Measurements from ENCODE around the gene NCOA1.

DNA sequence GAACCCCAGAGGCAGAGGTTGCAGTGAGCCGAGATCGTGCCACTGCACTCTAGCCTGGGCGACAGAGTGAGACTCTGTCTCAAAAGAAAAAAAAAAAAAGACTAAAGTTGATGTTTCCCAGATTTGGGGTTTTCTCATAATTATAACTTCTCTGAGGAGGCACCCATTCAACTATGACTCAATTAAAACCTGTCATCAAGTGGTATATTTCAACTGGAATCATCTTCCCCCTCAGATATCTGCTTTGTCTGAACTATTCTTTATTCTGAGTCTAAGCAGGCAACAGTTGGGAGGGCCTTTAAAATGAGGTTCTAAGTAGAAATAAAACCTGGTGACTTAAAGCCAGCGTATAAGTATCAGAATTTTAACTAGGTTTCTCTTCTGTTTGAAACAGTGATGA is 213.6 kb downstream of the NCOA1 start:
- TF ChIP-seq, protein P1, sequence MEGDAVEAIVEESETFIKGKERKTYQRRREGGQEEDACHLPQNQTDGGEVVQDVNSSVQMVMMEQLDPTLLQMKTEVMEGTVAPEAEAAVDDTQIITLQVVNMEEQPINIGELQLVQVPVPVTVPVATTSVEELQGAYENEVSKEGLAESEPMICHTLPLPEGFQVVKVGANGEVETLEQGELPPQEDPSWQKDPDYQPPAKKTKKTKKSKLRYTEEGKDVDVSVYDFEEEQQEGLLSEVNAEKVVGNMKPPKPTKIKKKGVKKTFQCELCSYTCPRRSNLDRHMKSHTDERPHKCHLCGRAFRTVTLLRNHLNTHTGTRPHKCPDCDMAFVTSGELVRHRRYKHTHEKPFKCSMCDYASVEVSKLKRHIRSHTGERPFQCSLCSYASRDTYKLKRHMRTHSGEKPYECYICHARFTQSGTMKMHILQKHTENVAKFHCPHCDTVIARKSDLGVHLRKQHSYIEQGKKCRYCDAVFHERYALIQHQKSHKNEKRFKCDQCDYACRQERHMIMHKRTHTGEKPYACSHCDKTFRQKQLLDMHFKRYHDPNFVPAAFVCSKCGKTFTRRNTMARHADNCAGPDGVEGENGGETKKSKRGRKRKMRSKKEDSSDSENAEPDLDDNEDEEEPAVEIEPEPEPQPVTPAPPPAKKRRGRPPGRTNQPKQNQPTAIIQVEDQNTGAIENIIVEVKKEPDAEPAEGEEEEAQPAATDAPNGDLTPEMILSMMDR (IDR thresholded peaks at IDR 0.05) = no peak
- no peak for TF ChIP-seq POLR2A (IDR thresholded peaks at IDR 0.05)
